Cardiac fibroblast (primary cell): ENCODE measurements around the gene CHAF1A.

Experiments used
- DNase-seq, 2 donors: peaks; one replicate each; pipeline versions ENCODE4 v3.0.0 to v3.0.0-alpha.2; 2010; ENCODE audit warnings: low read depth in 2 of 2
- H3K4me3 ChIP-seq, 2 donors: replicated peaks in 1 of 2; 1 replicate in 1 of 2; 2 replicates in 1 of 2; pipeline ENCODE4 v1.5.1; 2011; ENCODE audit warnings: low read depth in 2 of 2, low read length in 2 of 2, mild to moderate bottlenecking in 2 of 2, moderate library complexity in 1 of 2
- CTCF ChIP-seq: IDR thresholded peaks from one replicate; pipeline ENCODE4 v1.5.1; 2011; ENCODE audit warnings: low read depth, mild to moderate bottlenecking, low read length, inconsistent platforms

CHAF1A gene

GRCh38 chr19:4441994-4442818, 39.8 kb downstream of the CHAF1A start:
- no peak for TF ChIP-seq CTCF
- H3K4me3 ChIP-seq: no peak overlapping the region
- no peak for DNase-seq

GRCh38 chr19:4442819-4443146, 40.3 kb downstream of the CHAF1A start:
- no peak for DNase-seq
- H3K4me3 ChIP-seq: no peak overlapping the region
- no peak for TF ChIP-seq CTCF

- H3K4me3 ChIP-seq: no peak overlapping the region
- TF ChIP-seq CTCF: no peak
- DNase-seq: no peak
These were observed 40.7 kb downstream of the CHAF1A start for GRCh38 chr19:4443188-4443587.

- no peak overlapping the region for H3K4me3 ChIP-seq
- DNase-seq: no peak
These were observed 41.7 kb downstream of the CHAF1A start for GRCh38 chr19:4443966-4444764.

GRCh38 chr19:4444765-4445741, 42.6 kb downstream of the CHAF1A start:
- no peak for TF ChIP-seq CTCF
- no peak for DNase-seq

More at GRCh38 chr19:4443966-4444764, 41.7 kb downstream of the CHAF1A start:
- no peak for TF ChIP-seq CTCF

GRCh38 chr19:4445963-4446703, 43.7 kb downstream of the CHAF1A start:
- DNase-seq: no peak
- no peak overlapping the region for H3K4me3 ChIP-seq
- no peak for TF ChIP-seq CTCF

More at GRCh38 chr19:4444765-4445741, 42.6 kb downstream of the CHAF1A start:
- H3K4me3 ChIP-seq: no peak overlapping the region
